Body of pancreas (tissue), 4 donors: ENCODE measurements around the gene DDX21.

Experiments
- CTCF ChIP-seq, 7 experiments: fragments of 450-650 bp in 4 of 7; fragments of 200-600 bp in 3 of 7; sonication (generic) in 3 of 7; IDR thresholded peaks; one replicate each; pipeline ENCODE4 v1.5.1; 2016 to 2019; ENCODE audit warnings: antibody characterized with exemption in 7 of 7
- POLR2A ChIP-seq, 3 donors: fragments of 450-650 bp; IDR thresholded peaks; one replicate each; pipeline ENCODE4 v1.6.1; 2016; ENCODE audit warnings: antibody characterized with exemption in 3 of 3, mild to moderate bottlenecking in 2 of 3

- TF ChIP-seq CTCF (IDR thresholded peaks at IDR 0.05), result no peak
- TF ChIP-seq POLR2A (IDR thresholded peaks at IDR 0.05), result no peak
Measured at GRCh38 chr10:68938117-68938516, 17.9 kb upstream of the DDX21 start.
